ENCODE measurements around the gene RPS6KB2. TPM values are rescaled to one million over a fixed set of nuclear protein-coding genes. Genes with fewer than 3 reads are reported as not detected.

RPS6KB2 gene
- total and polyA plus RNA-seq, 10 of the 15 experiments (the other 5 are each of a cell fraction or from before 2014, with no cell fraction given), result 0.39 to 101 (median 58.4) TPM

DNA sequence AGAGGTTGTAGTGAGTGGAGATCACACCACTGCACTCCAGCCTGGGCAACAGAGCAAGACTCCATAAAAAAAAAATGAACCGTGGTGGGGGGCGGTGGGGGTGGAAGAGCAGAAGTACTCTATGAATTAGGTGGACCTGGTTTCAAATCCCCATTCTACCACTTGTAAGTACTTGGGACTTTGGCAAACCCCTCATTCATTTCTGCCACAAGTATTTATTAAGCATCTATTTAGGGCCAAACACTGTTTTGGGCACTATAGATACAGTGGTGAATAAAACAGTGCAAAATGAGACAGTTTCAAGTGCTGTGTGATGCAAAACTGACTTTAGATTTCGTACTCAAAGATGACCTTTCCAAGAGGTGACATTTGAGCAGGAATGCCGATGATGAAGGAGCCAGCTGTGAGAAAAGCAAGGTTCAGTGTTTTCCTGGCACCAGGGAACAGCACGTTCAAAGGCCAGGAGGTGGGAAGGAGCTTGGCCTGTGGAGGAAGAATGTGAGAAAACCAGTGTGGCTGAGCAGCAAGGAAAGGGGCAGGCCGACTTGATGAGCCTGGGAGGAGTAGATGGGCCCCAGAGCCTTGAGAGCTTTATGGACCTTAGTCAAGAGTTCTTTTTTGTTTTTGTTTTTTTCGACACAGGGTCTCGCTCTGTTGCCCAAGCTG, 42.2 kb downstream of the RPS6KB2 start:
- peaks cover 7% of the 10 kb centered on the region for H3K79me2 ChIP-seq (ENCODE audit: control insufficient read depth, insufficient read depth, low read length)
- 28% methylated on average over 8 of the region's 8 CpGs for WGBS (ENCODE audit: insufficient coverage, insufficient replicate concordance, low lambda C conversion rate, missing lambda C conversion rate)
- H4K20me1 ChIP-seq (ENCODE audit: control insufficient read depth, insufficient read depth), result no peaks in the 10 kb centered on the region
- H3K36me3 ChIP-seq (ENCODE audit: control insufficient read depth in 2 of 2, insufficient read depth in 2 of 2, low read length in 1 of 2), result no peaks in the 10 kb centered on the region
- H3K4me2 ChIP-seq (ENCODE audit: control insufficient read depth, insufficient read depth), result peak overlapping the region; percentile 51
- SMC1A ChIA-PET (ENCODE audit: uncharacterized antibody, unreplicated experiment), result interaction anchor here (1.1 to 4.1 kb wide), 5 partner anchors 14 to 89 kb away, joined by 3 to 35 read pairs (median 10); partner anchors contain the start of genes AIP and PPP1CA
- intact Hi-C loops (cut with micrococcal nuclease; ENCODE audit: unreplicated experiment), result no loop called here
- FAIRE-seq (peak; percentile 41), DNase-seq (ENCODE audit: low read depth, low spot score) (no peak), ATAC-seq (no peak)
- no TSS peak for BruUV-seq (replicated peaks)
- RAD21 ChIA-PET (ENCODE audit: unreplicated experiment), result interaction anchor here (1.0 to 5.4 kb wide), 7 partner anchors 15 to 78 kb away, joined by 3 to 53 read pairs (median 4); partner anchors contain the start of genes AIP, PITPNM1, PPP1CA and PTPRCAP
- CTCF ChIA-PET, result interaction anchor here (0.9 to 3.2 kb wide), 7 partner anchors 15 to 121 kb away, joined by 3 to 15 read pairs (median 4); partner anchors contain the start of genes PPP1CA and PTPRCAP
- in situ Hi-C loops (cut with MboI), result no loop called here
- H3K27me3 ChIP-seq (replicated peaks in 1 of 2; ENCODE audit: control insufficient read depth in 2 of 2, insufficient read depth in 2 of 2, low read length in 1 of 2), result no peaks in the 10 kb centered on the region
- peaks cover 25% of the 10 kb centered on the region for H3K4me1 ChIP-seq (ENCODE audit: control insufficient read depth, insufficient read depth, low read length)
- POLR2A ChIA-PET, result interaction anchor here (0.7 to 8.1 kb wide), 7 partner anchors 10 to 67 kb away, joined by 3 to 78 read pairs (median 22); partner anchors contain the start of genes AIP, PPP1CA, PTPRCAP and RPS6KB2
- no peak overlapping the region; the same call in 1 of the 2 replicates for H3K9ac ChIP-seq (ENCODE audit: control insufficient read depth, insufficient read depth, low read length)
- H3K27ac ChIP-seq (ENCODE audit: control insufficient read depth, insufficient read depth), result no peak overlapping the region; the same call in 1 of the 2 replicates
- peak; percentile 84; the same call in 1 of the 2 replicates for TF ChIP-seq ZNF24 (IDR thresholded peaks at IDR 0.05)
- no peak for TF ChIP-seq SMARCA5 (IDR thresholded peaks at IDR 0.05)
- peak; percentile 31; the same call in 1 of the 2 replicates for TF ChIP-seq RUNX3 (IDR thresholded peaks at IDR 0.05; ENCODE audit: low read length)
- TF ChIP-seq JUNB (IDR thresholded peaks at IDR 0.05), result 0 out of 2 replicates have a peak, but pooled peaks have one; percentile 45
- TF ChIP-seq SPI1 (IDR thresholded peaks at IDR 0.05; ENCODE audit: borderline replicate concordance, insufficient read depth, low read depth, low read length), result peak; percentile 44; the same call in 1 of the 2 replicates
- no peak for TF ChIP-seq DPF2 (IDR thresholded peaks at IDR 0.05)
- TF ChIP-seq, protein P1, sequence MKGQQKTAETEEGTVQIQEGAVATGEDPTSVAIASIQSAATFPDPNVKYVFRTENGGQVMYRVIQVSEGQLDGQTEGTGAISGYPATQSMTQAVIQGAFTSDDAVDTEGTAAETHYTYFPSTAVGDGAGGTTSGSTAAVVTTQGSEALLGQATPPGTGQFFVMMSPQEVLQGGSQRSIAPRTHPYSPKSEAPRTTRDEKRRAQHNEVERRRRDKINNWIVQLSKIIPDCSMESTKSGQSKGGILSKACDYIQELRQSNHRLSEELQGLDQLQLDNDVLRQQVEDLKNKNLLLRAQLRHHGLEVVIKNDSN (IDR thresholded peaks at IDR 0.05; ENCODE audit: borderline replicate concordance, extremely low read length, insufficient read depth, low read depth, low read length), result no peak
- H2AFZ ChIP-seq (ENCODE audit: control insufficient read depth, low read depth, low read length), result peak overlapping the region; percentile 68
- no peak overlapping the region for H3K4me3 ChIP-seq
- H3K9me3 ChIP-seq (replicated peaks; ENCODE audit: control insufficient read depth, insufficient read depth, low read length), result no peaks in the 10 kb centered on the region
